ENCODE measurements around the gene SLC6A18.
"Not testable (repeated sequence)": the region's sequence is repeated elsewhere in the genome, so short reads cannot be mapped to it uniquely, and the experiment has no call there.

SLC6A18 gene

GRCh38 chr5:1267464-1267863 lies 42.3 kb downstream of the SLC6A18 start:
- DNase-seq, H3K27ac Mint-ChIP-seq, H3K4me3 Mint-ChIP-seq, H3K27me3 Mint-ChIP-seq, H3K9me3 Mint-ChIP-seq: not testable (repeated sequence)
- peaks cover 57% of the 10 kb centered on the region for H3K36me3 Mint-ChIP-seq (ENCODE audit: low read depth)
- H3K4me1 Mint-ChIP-seq (ENCODE audit: low read depth) = peaks cover 15% of the 10 kb centered on the region

GRCh38 chr5:1268056-1268455 lies 42.9 kb downstream of the SLC6A18 start:
- Mint-ChIP-seq H3K36me3 (ENCODE audit: low read depth) (peaks cover 55% of the 10 kb centered on the region), H3K4me3 (no peak overlapping the region), H3K27ac (no peak overlapping the region), H3K27me3 (no peaks in the 10 kb centered on the region), H3K9me3 (no peaks in the 10 kb centered on the region), H3K4me1 (ENCODE audit: low read depth) (peaks cover 15% of the 10 kb centered on the region)
- DNase-seq = no peak

GRCh38 chr5:1268666-1269065 lies 43.5 kb downstream of the SLC6A18 start:
- H3K4me1 Mint-ChIP-seq (ENCODE audit: low read depth) = peaks cover 15% of the 10 kb centered on the region
- no peak for DNase-seq
- no peak overlapping the region for H3K4me3 Mint-ChIP-seq
- H3K36me3 Mint-ChIP-seq (ENCODE audit: low read depth) = peaks cover 52% of the 10 kb centered on the region
- no peak overlapping the region for H3K27ac Mint-ChIP-seq
- H3K9me3 Mint-ChIP-seq = no peaks in the 10 kb centered on the region
- H3K27me3 Mint-ChIP-seq = no peaks in the 10 kb centered on the region

GRCh38 chr5:1270426-1270825 lies 45.2 kb downstream of the SLC6A18 start:
- H3K27ac Mint-ChIP-seq = no peak overlapping the region
- peaks cover 46% of the 10 kb centered on the region for H3K36me3 Mint-ChIP-seq (ENCODE audit: low read depth)
- peaks cover 15% of the 10 kb centered on the region for H3K4me1 Mint-ChIP-seq (ENCODE audit: low read depth)
- H3K27me3 Mint-ChIP-seq = no peaks in the 10 kb centered on the region
- no peak for DNase-seq
- no peaks in the 10 kb centered on the region for H3K9me3 Mint-ChIP-seq
- no peak overlapping the region for H3K4me3 Mint-ChIP-seq

- Mint-ChIP-seq H3K4me1 (ENCODE audit: low read depth) (peaks cover 15% of the 10 kb centered on the region), H3K27ac (no peak overlapping the region), H3K27me3 (no peaks in the 10 kb centered on the region), H3K4me3 (no peak overlapping the region), H3K36me3 (ENCODE audit: low read depth) (peaks cover 41% of the 10 kb centered on the region), H3K9me3 (no peaks in the 10 kb centered on the region)
- no peak for DNase-seq
Observed at GRCh38 chr5:1270933-1271914, 46.0 kb downstream of the SLC6A18 start.

- peaks cover 31% of the 10 kb centered on the region for H3K36me3 Mint-ChIP-seq (ENCODE audit: low read depth)
- no peak for DNase-seq
- H3K9me3 Mint-ChIP-seq = no peaks in the 10 kb centered on the region
- H3K4me3 Mint-ChIP-seq = no peak overlapping the region
- peaks cover 15% of the 10 kb centered on the region for H3K4me1 Mint-ChIP-seq (ENCODE audit: low read depth)
- H3K27ac Mint-ChIP-seq = no peak overlapping the region
- no peaks in the 10 kb centered on the region for H3K27me3 Mint-ChIP-seq
Observed at GRCh38 chr5:1272201-1272600, 47.0 kb downstream of the SLC6A18 start.

- Mint-ChIP-seq H3K4me1 (ENCODE audit: low read depth) (peaks cover 9% of the 10 kb centered on the region), H3K9me3 (no peaks in the 10 kb centered on the region), H3K27ac (no peak overlapping the region), H3K4me3 (no peak overlapping the region), H3K27me3 (no peaks in the 10 kb centered on the region), H3K36me3 (ENCODE audit: low read depth) (peaks cover 34% of the 10 kb centered on the region)
- no peak for DNase-seq
Observed at GRCh38 chr5:1273745-1274144, 48.6 kb downstream of the SLC6A18 start.

- DNase-seq = no peak
- no peaks in the 10 kb centered on the region for H3K27me3 Mint-ChIP-seq
- H3K4me1 Mint-ChIP-seq (ENCODE audit: low read depth) = peaks cover 4% of the 10 kb centered on the region
- no peaks in the 10 kb centered on the region for H3K9me3 Mint-ChIP-seq
- no peak overlapping the region for H3K27ac Mint-ChIP-seq
- H3K4me3 Mint-ChIP-seq = no peak overlapping the region
- H3K36me3 Mint-ChIP-seq (ENCODE audit: low read depth) = peaks cover 35% of the 10 kb centered on the region
Observed at GRCh38 chr5:1274471-1274870, 49.3 kb downstream of the SLC6A18 start.

GRCh38 chr5:1275397-1276391 lies 50.5 kb downstream of the SLC6A18 start:
- not testable (repeated sequence) for H3K4me3 Mint-ChIP-seq; H3K4me1 Mint-ChIP-seq (ENCODE audit: low read depth); H3K27me3 Mint-ChIP-seq; H3K9me3 Mint-ChIP-seq; H3K27ac Mint-ChIP-seq; DNase-seq
- H3K36me3 Mint-ChIP-seq (ENCODE audit: low read depth) = peaks cover 34% of the 10 kb centered on the region

GRCh38 chr5:1276930-1277329 lies 51.7 kb downstream of the SLC6A18 start:
- Mint-ChIP-seq H3K4me1 (ENCODE audit: low read depth) (no peaks in the 10 kb centered on the region), H3K4me3 (no peak overlapping the region), H3K27me3 (no peaks in the 10 kb centered on the region), H3K27ac (no peak overlapping the region), H3K36me3 (ENCODE audit: low read depth) (peaks cover 35% of the 10 kb centered on the region), H3K9me3 (no peaks in the 10 kb centered on the region)
- DNase-seq = no peak

GRCh38 chr5:1277331-1277730 lies 52.1 kb downstream of the SLC6A18 start:
- H3K27me3 Mint-ChIP-seq = no peaks in the 10 kb centered on the region
- no peak overlapping the region for H3K4me3 Mint-ChIP-seq
- peaks cover 33% of the 10 kb centered on the region for H3K36me3 Mint-ChIP-seq (ENCODE audit: low read depth)
- H3K4me1 Mint-ChIP-seq (ENCODE audit: low read depth) = no peaks in the 10 kb centered on the region
- no peak for DNase-seq
- no peak overlapping the region for H3K27ac Mint-ChIP-seq
- H3K9me3 Mint-ChIP-seq = no peaks in the 10 kb centered on the region

- no peaks in the 10 kb centered on the region for H3K4me1 Mint-ChIP-seq (ENCODE audit: low read depth)
- no peak overlapping the region for H3K27ac Mint-ChIP-seq
- H3K27me3 Mint-ChIP-seq = no peaks in the 10 kb centered on the region
Observed at GRCh38 chr5:1277781-1278180, 52.6 kb downstream of the SLC6A18 start.

GRCh38 chr5:1278216-1278615 lies 53.0 kb downstream of the SLC6A18 start:
- no peaks in the 10 kb centered on the region for H3K27me3 Mint-ChIP-seq
- H3K9me3 Mint-ChIP-seq = no peaks in the 10 kb centered on the region
- no peak overlapping the region for H3K4me3 Mint-ChIP-seq
- no peak for DNase-seq
- no peaks in the 10 kb centered on the region for H3K4me1 Mint-ChIP-seq (ENCODE audit: low read depth)
- H3K36me3 Mint-ChIP-seq (ENCODE audit: low read depth) = peaks cover 33% of the 10 kb centered on the region
- no peak overlapping the region for H3K27ac Mint-ChIP-seq

More at GRCh38 chr5:1277781-1278180, 52.6 kb downstream of the SLC6A18 start:
- peaks cover 33% of the 10 kb centered on the region for H3K36me3 Mint-ChIP-seq (ENCODE audit: low read depth)
- H3K9me3 Mint-ChIP-seq = no peaks in the 10 kb centered on the region
- DNase-seq = no peak
- no peak overlapping the region for H3K4me3 Mint-ChIP-seq

- H3K4me3 Mint-ChIP-seq = no peak overlapping the region
- no peaks in the 10 kb centered on the region for H3K9me3 Mint-ChIP-seq
- peaks cover 33% of the 10 kb centered on the region for H3K36me3 Mint-ChIP-seq (ENCODE audit: low read depth)
- no peaks in the 10 kb centered on the region for H3K27me3 Mint-ChIP-seq
- H3K27ac Mint-ChIP-seq = no peak overlapping the region
- no peak for DNase-seq
- H3K4me1 Mint-ChIP-seq (ENCODE audit: low read depth) = no peaks in the 10 kb centered on the region
Observed at GRCh38 chr5:1278656-1279442, 53.7 kb downstream of the SLC6A18 start.
